ENCODE measurements around the gene SERPINB7.

The SERPINB7 gene

DNA sequence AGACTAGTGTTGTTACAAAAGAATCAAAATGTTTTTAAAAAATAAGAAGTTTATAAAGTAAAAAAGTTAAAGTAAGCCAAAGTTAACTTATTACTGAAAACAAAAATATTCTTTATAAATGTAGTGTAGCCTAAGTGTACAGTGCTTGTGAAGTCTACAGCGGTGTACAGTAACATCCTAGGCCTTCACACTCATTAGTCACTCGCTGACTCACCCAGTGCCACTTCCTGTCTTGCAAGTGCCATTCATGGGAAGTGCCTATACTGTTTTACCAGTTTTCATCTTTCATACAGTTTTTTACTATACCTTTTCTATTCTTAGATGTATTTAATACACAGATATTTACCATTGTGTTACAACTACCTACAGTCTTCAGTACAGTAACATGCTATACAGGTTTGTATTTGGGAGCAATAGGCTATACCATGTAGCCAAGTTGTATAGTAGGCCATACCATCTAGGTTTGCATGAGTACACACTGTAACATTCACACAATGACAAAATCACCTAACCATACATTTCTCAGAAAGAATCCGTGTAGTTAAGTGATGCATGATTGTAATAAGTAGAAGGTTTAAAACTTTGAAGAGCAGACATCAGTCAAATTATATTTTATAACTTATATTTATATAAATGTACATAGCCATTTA, 13.4 kb downstream of the SERPINB7 start:
- DNase-seq, result peak; percentile 84 to 86

DNA sequence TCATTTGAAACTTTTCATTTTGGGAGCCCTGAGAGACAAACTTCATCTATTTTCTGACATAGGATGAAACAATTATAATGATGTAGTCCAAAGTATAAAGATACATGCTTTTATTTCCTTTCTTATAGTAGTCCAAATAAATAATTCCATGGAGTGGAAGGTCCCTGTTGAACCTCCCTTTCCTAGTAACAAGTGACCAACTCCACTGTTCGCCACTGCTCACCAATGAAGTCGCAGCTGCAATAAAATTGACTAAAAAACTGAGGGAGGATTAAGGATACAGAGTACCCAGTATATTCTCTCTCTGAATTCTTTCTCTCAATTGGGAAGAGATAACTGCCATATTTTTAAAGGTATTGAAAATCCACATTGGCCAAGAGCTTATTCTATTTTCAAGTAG, 14.1 kb downstream of the SERPINB7 start:
- DNase-seq, result no peak

DNA sequence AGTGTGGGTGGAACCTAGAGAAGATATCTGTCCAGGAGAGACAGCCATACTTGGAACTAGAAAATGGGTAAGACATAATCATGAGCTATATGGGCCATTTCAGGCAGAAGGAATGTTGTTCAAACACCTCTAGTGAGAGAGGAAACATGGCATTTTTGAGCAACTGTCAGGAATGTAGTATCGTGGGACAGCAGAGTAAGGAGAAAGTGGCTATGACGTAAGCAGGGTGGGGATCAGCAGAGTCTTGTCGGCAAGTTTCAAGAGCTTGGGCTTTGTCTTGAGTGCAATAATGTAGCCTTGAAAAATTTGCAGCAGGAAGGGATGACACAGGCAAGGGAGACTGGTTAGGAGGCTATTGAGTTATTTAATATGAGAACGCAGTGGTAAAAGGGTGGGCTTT, 20.4 kb downstream of the SERPINB7 start:
- no peak for DNase-seq

DNA sequence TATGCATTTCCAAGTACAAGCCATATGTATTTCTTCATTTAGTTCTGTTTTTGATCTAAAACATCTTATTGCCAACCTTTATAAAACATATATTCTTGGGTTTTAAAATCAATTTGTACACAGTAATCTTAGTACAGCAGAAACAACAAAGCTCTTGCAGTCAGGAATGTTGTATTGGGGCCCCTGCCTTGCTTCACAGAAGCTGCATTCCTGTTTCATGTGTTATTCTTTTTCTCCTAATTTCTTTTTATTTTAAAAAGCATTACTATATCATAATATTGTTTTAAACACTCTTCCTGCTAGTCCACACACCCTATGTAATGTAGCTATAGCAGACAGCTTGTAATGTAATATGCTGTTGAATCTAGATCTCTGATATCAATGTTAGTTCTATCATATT, 24.0 kb downstream of the SERPINB7 start:
- DNase-seq, result no peak

DNA sequence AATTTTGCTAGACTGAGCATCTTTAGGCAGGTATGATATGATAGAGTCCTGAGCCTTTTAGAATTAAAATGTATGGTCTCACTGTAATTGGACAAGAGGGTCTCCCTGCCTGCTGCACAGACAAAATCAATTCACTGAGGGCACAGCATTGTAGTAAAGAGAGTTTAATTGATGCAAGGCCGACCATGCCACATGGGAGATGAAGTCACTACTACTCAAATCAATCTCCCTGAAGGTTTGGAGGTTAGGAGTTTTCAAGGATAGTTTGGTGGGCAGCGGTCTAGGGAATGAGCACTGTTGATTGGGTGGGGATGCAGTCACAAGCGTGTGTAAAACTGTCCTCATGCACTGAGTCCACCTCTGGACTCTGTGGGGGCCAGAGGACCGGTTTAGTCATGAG, 26.1 kb downstream of the SERPINB7 start:
- DNase-seq, result no peak

DNA sequence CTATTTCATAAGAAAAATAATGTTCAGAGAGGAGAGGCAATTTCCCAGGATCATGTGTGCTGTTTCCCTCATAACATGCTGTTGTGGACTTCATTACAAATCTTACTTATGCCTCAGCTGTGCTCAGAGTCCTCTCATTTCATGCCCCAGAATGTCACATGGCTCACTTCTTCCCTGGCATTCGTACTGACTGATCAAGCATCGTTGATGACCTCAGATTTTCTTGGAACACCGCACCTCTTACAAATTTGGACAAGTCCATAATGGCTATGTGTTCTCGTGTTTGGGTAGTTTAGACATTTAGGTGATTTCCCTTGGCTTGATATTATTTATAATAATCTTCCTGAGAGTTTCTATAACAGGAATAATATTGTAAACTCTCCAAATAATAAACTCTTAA, 32.9 kb downstream of the SERPINB7 start:
- DNase-seq, result no peak

DNA sequence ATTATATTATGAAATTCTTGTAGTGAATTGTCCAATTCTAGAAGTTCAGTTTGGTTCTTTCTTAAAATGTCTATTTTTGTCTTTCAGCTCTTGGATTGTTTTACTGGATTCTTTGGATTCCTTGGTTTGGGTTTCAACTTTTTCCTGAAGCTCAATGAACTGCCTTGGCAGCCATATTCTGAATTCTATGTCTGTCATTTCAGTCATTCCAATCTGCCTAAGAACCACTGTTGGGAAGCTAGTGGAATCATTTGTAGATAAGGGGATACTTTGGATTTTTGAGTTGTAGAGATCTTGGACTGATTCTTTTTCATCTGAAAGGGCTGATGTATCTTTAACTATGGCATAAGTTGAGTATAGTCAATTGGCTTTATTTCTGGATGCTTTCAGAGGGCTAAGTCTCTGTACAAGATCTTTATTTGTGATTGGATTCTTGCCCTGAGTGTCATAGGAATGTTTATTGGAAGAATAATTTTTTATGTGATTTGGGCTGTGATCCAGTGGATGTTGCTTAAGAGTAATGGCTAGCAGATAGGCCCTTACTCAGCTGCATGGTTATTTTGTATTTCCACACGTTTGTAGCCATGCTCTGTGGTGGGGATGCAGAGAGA, 42.3 kb downstream of the SERPINB7 start:
- no peak for DNase-seq

DNA sequence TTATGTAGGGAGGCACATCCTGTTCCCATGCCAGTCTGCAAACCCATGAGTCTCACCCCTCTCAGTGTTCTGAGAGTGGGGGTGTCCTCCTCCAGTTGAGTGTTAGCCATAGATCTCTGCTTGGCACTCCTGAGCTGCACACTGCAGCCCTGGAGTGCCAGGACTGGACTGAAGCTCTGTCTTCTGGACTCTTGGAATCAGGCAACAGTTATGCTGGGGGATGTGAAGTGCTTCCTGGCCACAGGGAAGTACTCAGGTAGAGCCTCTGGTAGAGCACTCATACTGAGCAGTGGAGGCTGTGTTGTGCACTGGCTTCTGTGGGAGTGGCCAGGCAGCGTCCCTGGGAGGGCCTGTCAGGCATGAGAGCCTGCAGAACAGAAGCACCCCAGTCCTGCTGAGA, 43.0 kb downstream of the SERPINB7 start:
- no peak for DNase-seq

DNA sequence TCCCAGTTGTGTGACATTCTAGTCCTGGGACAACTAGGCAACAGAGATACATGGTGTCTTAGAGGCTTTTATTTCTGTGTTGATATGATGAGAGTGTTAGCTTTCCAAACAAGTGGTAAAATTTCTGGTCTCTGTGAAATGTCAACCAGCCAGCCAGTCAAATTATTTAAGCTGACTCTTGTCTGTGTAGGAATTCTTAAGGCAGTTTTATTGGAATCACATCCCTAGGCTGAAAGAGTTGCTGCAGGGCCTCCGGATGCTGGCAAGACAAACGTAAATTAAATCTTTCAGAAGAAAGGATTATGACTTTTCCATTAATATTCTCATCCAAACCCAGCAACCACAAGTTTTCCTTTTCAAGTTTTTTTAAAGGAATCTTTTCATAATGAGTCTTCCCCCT, 44.6 kb downstream of the SERPINB7 start:
- no peak for DNase-seq

DNA sequence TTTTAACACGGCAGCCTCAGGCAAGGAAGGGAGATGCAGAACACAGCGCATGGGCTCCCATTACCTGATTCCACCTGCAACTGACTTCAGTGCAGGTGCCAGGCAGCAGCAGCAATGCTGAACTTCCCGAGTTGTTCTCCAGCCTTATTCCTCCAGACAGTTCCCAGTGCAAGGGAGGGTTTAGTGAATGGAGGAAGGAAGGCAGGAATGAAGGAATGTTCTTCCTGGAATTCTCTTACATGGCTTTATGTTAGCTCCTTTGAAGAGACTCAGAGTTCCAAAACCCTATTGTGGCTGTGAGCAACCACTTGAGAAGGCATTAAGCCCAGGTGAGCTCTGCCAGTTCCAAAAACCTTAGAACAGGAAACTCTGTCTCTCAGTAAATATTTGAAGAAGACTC, 45.5 kb downstream of the SERPINB7 start:
- DNase-seq, result no peak

DNA sequence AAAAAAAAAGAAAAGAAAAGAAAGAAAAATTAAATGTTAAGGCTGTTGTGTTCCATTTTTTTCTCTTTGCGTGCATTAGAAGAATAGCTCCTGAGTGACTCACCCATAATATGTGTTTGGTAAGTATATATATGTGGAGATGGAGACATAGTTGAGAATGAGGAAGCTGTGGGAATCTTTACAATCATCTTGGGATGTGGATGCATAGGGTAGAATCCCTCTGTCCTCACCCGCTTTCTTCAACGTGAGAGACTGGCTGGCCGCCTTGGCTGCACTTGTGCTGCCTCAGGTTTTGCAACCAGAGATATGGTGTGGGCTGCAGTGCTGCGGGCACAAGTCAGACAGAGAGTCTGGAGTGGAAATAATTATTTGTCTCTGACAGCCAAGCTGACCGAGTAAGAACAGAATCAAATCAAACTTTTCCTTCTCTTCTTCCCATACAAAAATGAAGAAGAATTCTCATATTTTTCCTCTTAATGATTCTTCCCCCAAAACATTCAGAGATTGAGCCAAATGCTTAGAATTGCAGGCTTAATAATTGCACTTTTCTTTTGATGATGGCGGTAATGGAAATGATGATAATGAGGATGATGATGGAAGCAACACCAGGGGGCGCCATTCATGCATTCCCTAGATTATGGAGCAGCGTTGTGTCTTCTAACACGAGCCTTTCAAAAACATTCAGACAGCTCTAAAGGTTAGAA, 48.5 kb downstream of the SERPINB7 start:
- no peak for DNase-seq

DNA sequence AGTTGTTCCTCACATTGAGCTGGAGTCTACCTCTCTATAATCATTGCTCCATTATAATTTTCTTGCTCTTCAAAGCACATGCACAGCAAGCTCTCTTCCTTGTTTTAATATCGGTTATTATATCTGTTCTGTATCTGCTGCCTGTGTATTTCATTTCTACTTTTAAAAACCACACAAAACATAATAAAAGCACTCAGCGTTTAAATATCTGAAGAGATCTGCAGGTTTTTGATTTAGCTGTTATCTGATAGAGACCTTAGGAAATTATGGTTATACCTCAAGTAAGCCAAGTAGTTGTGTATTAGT, 49.0 kb downstream of the SERPINB7 start:
- no peak for DNase-seq

DNA sequence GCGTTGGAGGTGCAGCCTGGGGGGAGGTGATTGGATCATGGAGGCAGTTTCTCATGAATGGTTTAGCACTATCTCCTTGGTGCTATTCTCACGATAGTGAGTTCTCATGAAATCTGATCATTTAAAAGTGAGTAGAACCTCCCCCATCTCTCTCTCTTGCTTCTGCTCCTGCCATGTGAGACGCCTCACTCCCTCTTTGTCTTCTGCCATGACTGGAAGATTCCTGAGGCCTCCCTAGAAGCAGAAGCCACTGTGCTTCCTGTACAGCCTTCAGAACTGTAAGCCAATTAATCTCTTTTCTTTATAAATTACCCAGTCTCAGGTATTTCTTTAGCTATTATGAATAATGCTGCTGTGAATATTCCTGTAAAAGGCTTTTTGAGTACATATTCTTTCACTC, 52.9 kb downstream of the SERPINB7 start:
- DNase-seq, result no peak

DNA sequence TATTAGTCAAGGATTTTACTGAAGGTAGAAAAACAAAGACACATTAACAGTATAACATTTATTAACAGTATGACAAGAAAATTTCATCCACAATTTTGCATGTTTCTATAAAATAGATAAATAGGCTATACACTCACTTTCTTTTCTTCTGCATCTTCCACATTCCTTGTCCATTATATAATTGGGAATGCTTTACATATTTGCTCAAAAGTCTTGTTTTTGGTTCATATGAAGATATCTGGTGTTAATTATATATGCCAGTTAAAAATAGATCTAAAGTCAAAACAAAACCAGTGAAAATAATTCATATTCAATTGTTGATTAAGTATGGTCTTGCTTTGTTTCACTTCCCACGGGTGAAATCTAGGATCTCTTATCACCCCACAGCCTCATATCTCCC, 53.4 kb downstream of the SERPINB7 start:
- DNase-seq, result no peak

DNA sequence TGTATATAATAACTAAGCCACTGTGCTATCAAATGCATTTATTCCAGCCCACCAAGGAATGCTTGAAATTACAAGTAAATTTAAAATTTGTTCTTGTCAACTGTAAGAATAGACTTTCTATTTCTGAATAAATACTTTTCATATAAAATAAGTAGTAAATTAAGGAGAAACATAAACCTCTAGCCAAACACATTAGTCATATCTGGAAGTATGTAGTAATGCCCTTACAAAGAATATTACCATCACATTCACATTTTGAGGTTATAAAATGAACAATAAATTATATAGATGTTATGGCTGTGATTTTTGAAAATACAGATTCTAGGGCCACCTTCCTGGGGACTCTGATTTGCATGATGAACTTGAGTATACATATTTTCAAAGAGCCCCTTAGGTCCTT, 54.7 kb downstream of the SERPINB7 start:
- no peak for DNase-seq

DNA sequence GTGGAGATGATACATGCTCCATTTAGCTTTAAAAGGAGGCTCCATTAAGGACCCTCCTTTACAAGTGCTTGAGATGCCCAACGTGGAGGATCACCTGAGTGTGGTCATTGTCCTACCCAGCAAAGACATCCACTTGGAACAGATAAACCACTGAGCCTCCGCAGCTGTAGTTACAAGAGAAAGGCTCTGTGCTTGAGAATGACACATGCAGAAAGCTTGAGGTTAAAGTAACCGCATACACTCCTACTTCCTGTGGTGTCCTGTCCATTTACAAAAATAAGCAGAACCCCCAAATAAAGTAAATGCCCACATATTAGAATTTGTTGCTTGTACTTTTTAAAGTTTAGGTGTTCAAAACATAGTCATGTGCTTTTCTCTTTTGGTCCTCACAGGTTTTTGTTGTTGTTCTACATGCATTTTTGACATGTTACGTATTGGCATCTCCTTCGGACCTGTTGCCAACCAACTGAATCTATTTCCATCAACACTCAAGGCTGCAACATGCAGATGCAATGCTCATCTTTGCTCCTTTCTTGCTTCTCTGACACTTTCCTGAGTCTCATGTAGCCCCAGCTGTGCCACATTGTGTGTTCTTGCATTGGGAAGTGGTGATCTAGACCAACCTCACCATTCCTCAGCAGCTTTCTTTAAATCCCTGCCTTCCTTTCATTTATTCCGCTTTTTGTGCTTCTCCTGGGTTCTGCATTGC, 56.0 kb downstream of the SERPINB7 start:
- peak; percentile 63 to 80 for DNase-seq

DNA sequence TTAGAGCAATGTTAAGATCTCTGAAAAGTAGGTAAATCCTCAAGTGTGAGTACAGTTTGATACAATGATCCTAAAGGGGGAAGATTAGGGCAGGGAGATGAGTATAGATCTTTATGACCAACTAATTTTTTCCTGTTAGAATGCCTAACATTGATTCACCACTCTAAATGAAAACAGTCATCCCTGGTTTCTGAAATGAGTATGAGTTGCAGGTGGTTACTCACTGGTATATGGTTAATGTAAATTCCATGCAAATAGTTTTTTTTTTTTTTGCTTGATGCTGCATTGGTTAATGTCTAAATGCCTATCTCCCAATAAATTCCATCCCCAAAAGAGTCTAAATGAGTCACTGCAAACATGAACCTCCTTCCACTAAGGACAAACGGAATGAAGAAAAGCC, 57.3 kb downstream of the SERPINB7 start:
- DNase-seq, result no peak

DNA sequence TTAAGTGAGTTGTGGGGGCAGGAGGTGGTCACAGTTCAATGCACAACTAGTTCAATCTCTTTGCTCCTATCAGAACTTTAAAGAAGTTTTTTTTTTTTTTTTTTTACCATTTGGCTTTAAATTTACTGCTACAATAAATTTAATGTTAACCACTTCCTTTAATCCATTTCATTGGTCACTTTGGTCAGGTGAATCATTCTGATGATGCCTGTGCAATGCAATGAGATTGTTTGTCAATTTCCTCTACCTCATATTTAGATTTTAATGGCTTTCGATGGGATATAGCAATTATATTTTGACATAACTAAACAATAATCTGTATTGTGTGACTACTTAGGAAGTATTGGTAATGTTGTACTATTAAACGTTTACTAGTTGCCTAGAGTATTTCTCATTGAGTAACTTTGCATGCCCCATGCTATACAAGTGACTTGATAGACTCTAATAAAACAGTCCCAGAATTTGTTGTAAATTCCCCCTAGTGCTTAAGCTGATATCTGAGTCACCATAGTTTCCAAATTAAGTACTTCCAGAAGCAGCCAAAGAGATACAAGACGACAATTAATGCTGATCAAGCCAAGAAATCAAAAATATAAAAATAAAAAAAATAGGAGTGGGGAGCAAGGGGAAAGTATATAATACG, 59.4 kb downstream of the SERPINB7 start:
- no peak for DNase-seq

DNA sequence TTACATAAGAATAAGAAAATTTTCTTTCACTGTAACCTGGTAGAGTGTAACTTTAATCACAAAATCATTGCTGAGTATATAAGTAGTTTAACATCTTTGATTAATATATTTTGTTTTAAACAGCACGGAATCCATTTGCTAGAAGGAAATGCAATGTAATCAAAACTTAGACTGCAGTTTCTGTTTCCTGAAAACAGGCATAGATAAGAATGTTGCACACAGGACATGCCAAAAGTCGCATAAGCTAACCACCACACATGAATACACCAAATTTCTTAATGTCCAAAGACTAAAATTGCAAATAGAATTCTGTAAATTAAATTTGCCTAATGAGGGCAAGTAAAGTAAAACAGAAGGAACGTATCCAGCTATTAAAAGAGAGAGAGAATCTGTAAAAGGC, 61.2 kb downstream of the SERPINB7 start:
- DNase-seq, result no peak

DNA sequence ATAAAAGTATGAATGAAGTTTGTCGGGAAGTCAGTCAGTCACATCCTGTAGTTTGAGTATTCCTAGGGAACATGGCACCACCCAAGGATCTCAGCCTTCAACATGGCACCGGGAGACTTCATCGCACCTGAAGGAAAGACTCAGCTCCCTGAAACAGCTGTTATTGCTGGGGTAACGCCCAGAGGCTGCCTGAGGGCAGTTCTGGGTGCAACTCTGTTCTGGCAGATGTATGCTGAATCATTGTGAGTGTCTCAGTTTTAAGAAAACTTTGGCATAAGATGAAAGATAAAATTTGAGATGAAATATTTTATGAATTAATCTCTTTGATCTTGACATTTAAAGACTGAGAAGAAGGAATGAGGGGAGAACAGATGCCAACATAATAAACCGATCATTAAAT, 62.4 kb downstream of the SERPINB7 start:
- DNase-seq, result no peak

DNA sequence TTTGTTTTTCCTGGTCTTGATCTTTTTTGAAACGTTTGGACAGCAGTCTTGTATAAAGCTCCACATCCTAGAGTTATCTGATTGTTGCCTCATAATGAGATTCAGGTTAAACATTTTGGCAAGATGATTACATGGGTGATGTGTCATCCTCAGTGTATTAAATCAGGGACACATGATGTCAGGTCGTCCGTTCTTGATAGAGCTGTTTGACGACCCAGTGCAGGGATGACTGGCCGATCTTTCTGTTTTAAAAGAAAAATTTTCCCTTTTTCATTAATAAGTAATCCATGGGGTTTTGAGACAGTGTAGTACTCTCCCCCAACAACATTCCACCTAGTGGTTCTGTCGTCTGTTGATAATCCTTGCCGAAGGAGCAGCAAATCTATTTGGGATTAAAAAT, 67.8 kb downstream of the SERPINB7 start:
- DNase-seq, result no peak

DNA sequence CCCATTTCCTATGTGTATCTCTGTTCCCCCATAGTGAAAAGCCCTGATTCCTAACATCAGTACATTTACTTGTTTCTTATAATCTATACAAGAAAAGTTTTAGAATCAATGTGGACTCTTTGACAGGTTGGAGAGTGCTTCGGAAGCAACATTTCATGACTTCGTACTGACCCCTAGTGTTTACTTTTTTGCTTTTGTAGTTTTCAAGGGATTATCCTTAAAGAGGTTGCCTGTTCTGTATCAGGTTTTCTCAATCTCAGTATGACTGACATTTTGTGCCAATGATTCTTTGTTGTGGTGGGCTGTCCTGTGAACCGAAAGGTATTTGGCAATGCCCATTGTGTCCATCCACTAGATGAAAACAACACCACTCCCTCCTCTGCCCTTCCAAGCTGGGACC, 69.0 kb downstream of the SERPINB7 start:
- DNase-seq, result peak; percentile 45 to 50

DNA sequence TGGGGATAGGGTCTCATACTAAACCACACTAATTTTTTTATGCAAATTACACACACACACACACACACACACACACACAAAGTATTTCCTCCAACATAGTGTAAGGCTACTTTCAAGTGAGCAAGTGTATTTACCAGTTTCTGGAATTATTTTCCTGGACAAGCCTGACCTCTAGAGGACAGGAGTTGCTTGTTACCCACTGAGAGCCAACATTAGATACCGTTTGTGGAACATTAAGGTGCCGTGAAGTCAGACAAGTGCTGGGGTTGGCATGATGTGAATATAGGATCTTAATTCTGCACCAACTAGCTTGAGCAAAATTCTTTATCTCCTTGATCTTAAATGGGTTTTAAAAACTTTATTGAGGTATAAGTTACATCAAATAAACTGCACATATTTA, 72.9 kb downstream of the SERPINB7 start:
- peak; percentile 66 to 75 for DNase-seq

DNA sequence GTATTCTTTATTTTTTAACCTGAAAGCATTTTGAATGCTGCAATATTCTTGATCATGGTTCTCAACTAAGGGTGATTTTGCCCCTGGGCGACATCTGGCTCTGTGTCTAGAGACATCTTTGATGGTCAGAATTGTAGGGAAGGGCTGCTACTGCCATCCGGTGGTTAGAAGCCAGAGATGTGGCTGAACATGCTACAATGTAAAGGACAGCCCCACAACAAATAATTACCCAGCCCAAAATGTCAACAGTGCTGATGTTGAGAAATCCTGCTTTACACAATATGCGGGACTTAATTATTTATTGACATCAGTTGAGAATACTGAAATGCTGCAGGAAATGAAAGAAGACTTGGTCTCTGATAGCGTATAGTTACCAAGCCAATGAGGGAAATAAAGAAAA, 74.8 kb downstream of the SERPINB7 start:
- DNase-seq, result peak; percentile 70 to 76
